SK-N-SH treated with all-trans-retinoic acid at 6 μM for 48 hours (cell line): ENCODE measurements around the gene DDX41.

Experiments used
- ATAC-seq: fragments of 200-7000 bp; cut with Tn5 transposase; 3 replicates; pipeline ENCODE4 v1.9.1; 2020; ENCODE audit warnings: mild to moderate bottlenecking, moderate library complexity
- CREB5 ChIP-seq: fragments of 250-450 bp; sonication (Bioruptor Pico); IDR thresholded peaks from 2 replicates; pipeline ENCODE4 v1.5.1; 2020; ENCODE audit warnings: low read depth, mild to moderate bottlenecking, moderate library complexity
- CSRNP3 ChIP-seq: fragments of 250-450 bp; sonication (Bioruptor Pico); IDR thresholded peaks from 2 replicates; pipeline ENCODE4 v1.5.1; 2021; ENCODE audit warnings: mild to moderate bottlenecking, moderate library complexity
- GLIS3 ChIP-seq: fragments of 250-450 bp; sonication (Bioruptor Pico); IDR thresholded peaks from 2 replicates; pipeline ENCODE4 v1.5.0; 2020; ENCODE audit warnings: mild to moderate bottlenecking, moderate library complexity
- PATZ1 ChIP-seq: fragments of 250-450 bp; sonication (Bioruptor Pico); IDR thresholded peaks from 2 replicates; pipeline ENCODE4 v1.8.0; 2020; ENCODE audit warnings: mild to moderate bottlenecking, moderate library complexity, borderline replicate concordance
- POU6F1 ChIP-seq: fragments of 250-450 bp; sonication (Bioruptor Pico); IDR thresholded peaks from 2 replicates; pipeline ENCODE4 v1.8.0; 2021; ENCODE audit warnings: low read depth, mild to moderate bottlenecking, moderate library complexity, borderline replicate concordance
- SNAI2 ChIP-seq: fragments of 250-450 bp; sonication (Bioruptor Pico); IDR thresholded peaks from 2 replicates; pipeline ENCODE4 v1.5.0; 2020; ENCODE audit warnings: mild to moderate bottlenecking, moderate library complexity
- TCF4 ChIP-seq: fragments of 250-450 bp; sonication (Bioruptor Pico); IDR thresholded peaks from 2 replicates; pipeline ENCODE4 v1.8.0; 2021; ENCODE audit warnings: mild to moderate bottlenecking, moderate library complexity, borderline replicate concordance
- TSHZ2 ChIP-seq: fragments of 250-450 bp; sonication (Bioruptor Pico); IDR thresholded peaks from 2 replicates; pipeline ENCODE4 v1.5.0; 2020; ENCODE audit warnings: mild to moderate bottlenecking, moderate library complexity
- ZC3H10 ChIP-seq: fragments of 250-450 bp; sonication (Bioruptor Pico); IDR thresholded peaks from 2 replicates; pipeline ENCODE4 v1.5.1; 2021; ENCODE audit warnings: mild to moderate bottlenecking, moderate library complexity
- ZFP3 ChIP-seq: fragments of 250-450 bp; sonication (Bioruptor Pico); IDR thresholded peaks from 2 replicates; pipeline ENCODE4 v1.5.0; 2020; ENCODE audit warnings: mild to moderate bottlenecking, moderate library complexity
- ZNF565 ChIP-seq: fragments of 450-650 bp; formaldehyde crosslinking; conservative IDR thresholded peaks from 2 replicates; pipeline ENCODE4 v1.5.0; 2020; ENCODE audit warnings: low read depth, mild to moderate bottlenecking, moderate library complexity

The DDX41 gene

GRCh38 chr5:177484902-177485549 is 31.7 kb downstream of the DDX41 start:
- ATAC-seq = peak; percentile 1; the same call in 2 of the 3 replicates
- TF ChIP-seq CREB5 (CRISPR knock-in tag) (no peak), TSHZ2 (CRISPR knock-in tag) (no peak), CSRNP3 (CRISPR knock-in tag) (no peak), GLIS3 (CRISPR knock-in tag) (no peak), TCF4 (CRISPR knock-in tag) (no peak)

GRCh38 chr5:177483994-177484901 is 32.5 kb downstream of the DDX41 start:
- no peak for TF ChIP-seq ZC3H10 (CRISPR knock-in tag)
- TF ChIP-seq, all 23 proteins: peak for 0
- ATAC-seq = peak; percentile 1

GRCh38 chr5:177483042-177483441 is 33.7 kb downstream of the DDX41 start:
- TF ChIP-seq ZNF565 (CRISPR knock-in tag) (no peak), SNAI2 (CRISPR knock-in tag) (no peak)
- ATAC-seq = no peak

- no peak for TF ChIP-seq ZFP3 (CRISPR knock-in tag)
- peak; percentile 35; the same call in 1 of the 2 replicates for TF ChIP-seq PATZ1 (CRISPR knock-in tag)
- TF ChIP-seq POU6F1 = no peak
- peak; percentile 1 for ATAC-seq
These were observed 34.4 kb downstream of the DDX41 start for GRCh38 chr5:177482359-177482795.

GRCh38 chr5:177479774-177480173 is 37.0 kb downstream of the DDX41 start:
- ATAC-seq = peak; percentile 13
- no peak for TF ChIP-seq CSRNP3 (CRISPR knock-in tag)
- TF ChIP-seq TSHZ2 (CRISPR knock-in tag) = peak; percentile 9; the same call in 1 of the 2 replicates
